Right atrium auricular region (tissue), 2 donors: ENCODE results near the gene CGB3. TPM values are rescaled to one million over a fixed set of nuclear protein-coding genes. Genes with fewer than 3 reads are reported as not detected.
A peak's percentile ranks its signal among the peaks of the same experiment; 100 is the strongest.

ENCODE experiments used
- DNase-seq: peaks from one replicate; pipeline ENCODE4 v3.0.0-alpha.2; 2019; ENCODE audit warnings: low spot score
- H3K27ac ChIP-seq, 2 donors: fragments of 200-600 bp; sonication (generic); 1 replicate in 1 of 2; 2 replicates in 1 of 2; pipeline ENCODE4 v1.5.1; 2016 to 2019
- H3K27me3 ChIP-seq, 2 donors: fragments of 200-600 bp; sonication (generic); one replicate each; pipeline versions ENCODE4 v1.5.1 to v1.6.0; 2017 to 2019
- H3K36me3 ChIP-seq: fragments of 200-600 bp; sonication (generic); one replicate; pipeline ENCODE4 v1.5.1; 2016
- H3K4me1 ChIP-seq, 2 donors: fragments of 200-600 bp; sonication (generic); one replicate each; pipeline versions ENCODE4 v1.5.1 to v1.6.0; 2017 to 2019
- H3K4me3 ChIP-seq, 2 donors: fragments of 200-600 bp; sonication (generic); 1 replicate in 1 of 2; 2 replicates in 1 of 2; pipeline ENCODE4 v1.5.1; 2017 to 2019; ENCODE audit warnings: mild to moderate bottlenecking in 1 of 2, moderate library complexity in 1 of 2
- H3K9me3 ChIP-seq, 2 donors: fragments of 200-600 bp; sonication (generic); one replicate each; pipeline ENCODE4 v1.5.1; 2019
- microRNA-seq, 2 donors: library from miRNA; unstranded; fragments of <30 nt; microRNA quantifications; one replicate each; pipeline ENCODE4, GENCODE V29; 2016 to 2017; ENCODE audit warnings: borderline number of aligned reads in 2 of 2, borderline replicate concordance in 1 of 2
- total RNA-seq, 2 donors: library from RNA; depleted of rRNA; stranded (reverse); fragments of >200 nt; gene quantifications; one replicate each; pipeline ENCODE4 v1.1.0, GENCODE V29; 2016
- TF ChIP-seq, protein P1 (sequence below), 2 donors: fragments of 200-600 bp; sonication (generic); IDR thresholded peaks; one replicate each; pipeline ENCODE4 v1.5.1; 2019; ENCODE audit warnings: antibody characterized with exemption in 2 of 2

Gene CGB3
- total RNA-seq, 2 donors from 2014 or later: not detected

GRCh38 chr19:48975947-48976847 lies 47.9 kb downstream of the CGB3 start:
- TF ChIP-seq, protein P1, sequence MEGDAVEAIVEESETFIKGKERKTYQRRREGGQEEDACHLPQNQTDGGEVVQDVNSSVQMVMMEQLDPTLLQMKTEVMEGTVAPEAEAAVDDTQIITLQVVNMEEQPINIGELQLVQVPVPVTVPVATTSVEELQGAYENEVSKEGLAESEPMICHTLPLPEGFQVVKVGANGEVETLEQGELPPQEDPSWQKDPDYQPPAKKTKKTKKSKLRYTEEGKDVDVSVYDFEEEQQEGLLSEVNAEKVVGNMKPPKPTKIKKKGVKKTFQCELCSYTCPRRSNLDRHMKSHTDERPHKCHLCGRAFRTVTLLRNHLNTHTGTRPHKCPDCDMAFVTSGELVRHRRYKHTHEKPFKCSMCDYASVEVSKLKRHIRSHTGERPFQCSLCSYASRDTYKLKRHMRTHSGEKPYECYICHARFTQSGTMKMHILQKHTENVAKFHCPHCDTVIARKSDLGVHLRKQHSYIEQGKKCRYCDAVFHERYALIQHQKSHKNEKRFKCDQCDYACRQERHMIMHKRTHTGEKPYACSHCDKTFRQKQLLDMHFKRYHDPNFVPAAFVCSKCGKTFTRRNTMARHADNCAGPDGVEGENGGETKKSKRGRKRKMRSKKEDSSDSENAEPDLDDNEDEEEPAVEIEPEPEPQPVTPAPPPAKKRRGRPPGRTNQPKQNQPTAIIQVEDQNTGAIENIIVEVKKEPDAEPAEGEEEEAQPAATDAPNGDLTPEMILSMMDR (IDR thresholded peaks at IDR 0.05): no peak
- no peak for DNase-seq
- Histone ChIP-seq H3K36me3 (peaks cover 38% of the 10 kb centered on the region), H3K9me3 (no peaks in the 10 kb centered on the region), H3K27ac (peak overlapping the region in 1 of 2 donors; percentile 80), H3K4me3 (no peak overlapping the region), H3K27me3 (no peaks in the 10 kb centered on the region), H3K4me1 (peaks cover 0 to 14% of the 10 kb centered on the region in 2 donors)

Small RNA genes lying within 50 kb of the gene (microRNA-seq; reads per million reads assigned to microRNA genes)
- gene MIR6798: 0 to 0.71 reads per million in 2 donors

Other genes starting within 250 kb of the CGB3 start
- gene BCAT2, start 213.3 kb downstream of the CGB3 start, total RNA-seq: 10 to 100 TPM; 32.3 to 37.5 TPM
- 1 to 10 TPM; 3.7 to 6.3 TPM for gene HSD17B14, start 187.8 kb downstream of the CGB3 start, total RNA-seq
- 10 to 100 TPM; 22.4 to 25.1 TPM for gene PLEKHA4, start 155.7 kb downstream of the CGB3 start, total RNA-seq
- 10 to 100 TPM; 55.0 to 97.6 TPM for gene PPP1R15A, start 151.9 kb downstream of the CGB3 start, total RNA-seq
- gene TULP2, start 125.6 kb downstream of the CGB3 start, total RNA-seq: not detected
- gene NUCB1, start 124.0 kb downstream of the CGB3 start, total RNA-seq: 100 to 1,000 TPM; 347 to 411 TPM
- gene DHDH, start 90.6 kb downstream of the CGB3 start, total RNA-seq: not detected
- gene BAX, start 69.5 kb downstream of the CGB3 start, total RNA-seq: 10 to 100 TPM; 10.7 to 21.2 TPM
- gene FTL, start 59.0 kb downstream of the CGB3 start, total RNA-seq: 1,000 to 10,000 TPM; 1,493 to 3,053 TPM
- 10 to 100 TPM; 72.1 to 88.1 TPM for gene GYS1, start 31.0 kb downstream of the CGB3 start, total RNA-seq
- gene RUVBL2, start 30.4 kb downstream of the CGB3 start, total RNA-seq: 10 to 100 TPM; 49.1 to 87.7 TPM
- not detected for gene LHB, start 7.2 kb downstream of the CGB3 start, total RNA-seq
- gene CGB2, start 7.6 kb upstream of the CGB3 start, total RNA-seq: not detected
- not detected for gene CGB1, start 12.6 kb upstream of the CGB3 start, total RNA-seq
- not detected for gene CGB5, start 19.5 kb upstream of the CGB3 start, total RNA-seq
- gene CGB8, start 24.8 kb upstream of the CGB3 start, total RNA-seq: not detected
- not detected for gene CGB7, start 33.4 kb upstream of the CGB3 start, total RNA-seq
- not detected for gene NTF4, start 40.5 kb upstream of the CGB3 start, total RNA-seq
- gene KCNA7, start 48.4 kb upstream of the CGB3 start, total RNA-seq: 1 to 10 TPM in 1 of 2 donors, under 1 TPM in 1; 0.35 to 3.2 TPM
- 10 to 100 TPM; 62.7 to 89.4 TPM for gene SNRNP70, start 61.1 kb upstream of the CGB3 start, total RNA-seq
- 10 to 100 TPM; 31.5 to 35.0 TPM for gene LIN7B, start 90.0 kb upstream of the CGB3 start, total RNA-seq
- gene C19orf73, start 94.8 kb upstream of the CGB3 start, total RNA-seq: 1 to 10 TPM; 3.1 to 5.9 TPM
- 1 to 10 TPM; 5.0 to 6.8 TPM for gene PPFIA3, start 95.2 kb upstream of the CGB3 start, total RNA-seq
- 1,000 to 10,000 TPM in 1 of 2 donors, 100 to 1,000 TPM in 1; 558 to 1,164 TPM for gene HRC, start 131.1 kb upstream of the CGB3 start, total RNA-seq
- 10 to 100 TPM; 20.6 to 22.8 TPM for gene TRPM4, start 133.5 kb upstream of the CGB3 start, total RNA-seq